ELF-1 (cell line): ENCODE measurements around the gene PARVG.

Source experiments
- DNase-seq: peaks from one replicate; pipeline ENCODE4 v3.0.0-alpha.2; 2016; ENCODE audit warnings: low read depth, low spot score

Gene PARVG

DNA sequence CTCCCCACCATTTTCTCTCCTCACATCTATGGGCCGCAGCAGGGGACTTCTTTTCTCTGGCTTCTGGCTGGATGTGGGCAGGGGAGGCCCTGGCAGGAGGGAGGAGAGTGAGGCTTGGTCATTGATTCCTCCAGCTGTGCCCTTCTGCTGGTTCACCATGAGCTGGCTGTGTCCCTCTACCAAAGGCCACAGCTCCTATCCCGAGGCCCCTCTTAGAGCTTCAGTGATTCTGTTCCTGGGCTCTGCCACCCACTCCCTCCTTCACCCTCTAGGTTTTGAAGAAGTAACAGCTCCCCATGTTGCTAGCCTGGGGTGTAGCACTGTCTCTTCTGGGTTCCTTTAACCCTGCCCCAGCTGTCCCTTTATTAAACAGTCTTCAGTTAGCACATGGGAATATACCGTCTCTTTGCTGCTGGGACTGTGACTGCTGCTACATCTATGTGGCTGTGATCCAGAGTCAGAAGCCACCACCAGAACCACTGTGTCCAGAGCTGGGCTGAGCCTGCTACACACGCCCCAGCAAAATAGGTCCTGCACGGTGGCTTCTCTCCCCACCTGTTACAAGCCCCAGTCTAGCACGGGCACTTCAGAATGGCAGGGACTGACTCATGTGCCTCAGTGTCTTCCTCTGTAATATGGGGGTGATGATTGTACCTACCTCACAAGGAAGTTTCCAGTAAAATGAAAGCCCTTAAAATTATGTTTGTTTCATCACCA is 578 bp upstream of the PARVG start:
- DNase-seq, result no peak

DNA sequence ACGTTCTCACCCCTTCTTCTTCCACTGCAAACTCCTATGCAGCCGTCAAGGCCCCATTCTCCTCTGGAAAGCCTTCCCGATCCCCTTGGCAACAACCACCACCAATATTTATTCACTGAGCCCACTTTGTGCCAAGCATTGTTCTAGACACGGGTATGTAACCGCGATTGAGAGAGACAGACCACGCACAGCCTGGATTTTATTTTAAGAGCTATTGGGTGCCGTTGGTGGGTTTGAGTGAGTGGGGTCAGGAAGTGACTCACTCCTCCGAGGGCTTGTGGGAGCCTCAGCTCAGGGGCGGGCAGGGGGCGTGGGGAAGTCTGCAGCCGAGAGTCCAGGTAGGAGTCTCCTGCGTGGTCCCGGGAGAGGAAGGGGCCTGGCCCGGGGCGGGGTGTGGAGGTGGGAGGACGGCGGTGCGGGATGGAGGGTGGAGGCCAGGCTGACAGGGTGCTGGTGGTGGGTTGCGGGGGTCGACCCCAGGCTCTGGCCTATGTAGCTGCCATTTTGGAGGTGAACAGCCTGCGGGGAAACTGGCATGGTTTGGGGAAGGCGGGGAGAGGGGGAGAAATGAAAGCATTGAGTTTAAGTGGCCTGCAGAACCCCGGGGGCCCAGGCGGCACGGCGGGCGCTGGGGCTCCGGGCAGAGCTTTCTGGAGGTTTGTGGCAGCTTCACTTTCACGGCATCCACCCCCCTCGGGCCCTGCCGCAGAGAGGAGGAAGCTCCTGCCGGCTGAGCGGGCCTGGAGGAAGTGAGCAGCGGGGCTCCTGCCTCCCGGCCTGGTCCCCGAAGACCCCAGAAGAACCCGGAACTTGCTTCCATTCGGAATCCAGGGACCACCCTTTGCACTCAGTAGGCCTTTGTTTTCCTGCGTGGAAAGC is 547 bp downstream of the PARVG start:
- no peak for DNase-seq

DNA sequence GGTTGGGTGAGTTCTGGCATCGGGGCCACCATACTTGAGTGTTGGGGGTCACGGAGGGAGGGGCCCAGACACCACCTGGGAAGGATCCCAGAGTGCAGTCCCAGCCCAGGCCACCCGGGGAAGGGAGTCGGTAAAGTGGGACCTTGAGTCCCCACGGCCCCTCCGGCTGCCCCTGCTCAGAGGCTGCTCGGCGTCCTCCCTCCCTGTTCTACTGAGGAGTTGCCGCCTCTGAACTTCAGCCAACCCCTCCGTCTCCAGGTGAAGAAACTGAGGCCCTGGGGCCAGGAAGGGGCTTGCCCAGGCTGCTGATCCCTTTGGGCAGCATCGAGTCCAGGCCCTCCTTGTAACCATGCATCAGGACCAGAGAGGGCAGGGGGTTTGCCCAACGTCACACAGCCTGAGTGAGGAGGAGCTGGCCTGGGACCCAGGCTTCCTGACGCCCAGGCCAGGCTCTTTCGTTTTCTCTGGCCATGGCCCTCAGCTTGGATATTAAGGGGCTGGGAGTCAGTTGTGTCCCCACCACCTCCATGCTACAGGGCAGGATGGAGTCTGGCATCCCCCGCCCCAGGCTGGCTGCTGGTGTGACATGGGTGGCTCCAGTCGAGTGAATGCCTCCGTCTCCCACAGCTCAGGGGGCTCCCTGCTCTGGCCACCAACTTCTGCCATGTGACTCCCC is 1.3 kb downstream of the PARVG start:
- no peak for DNase-seq

DNA sequence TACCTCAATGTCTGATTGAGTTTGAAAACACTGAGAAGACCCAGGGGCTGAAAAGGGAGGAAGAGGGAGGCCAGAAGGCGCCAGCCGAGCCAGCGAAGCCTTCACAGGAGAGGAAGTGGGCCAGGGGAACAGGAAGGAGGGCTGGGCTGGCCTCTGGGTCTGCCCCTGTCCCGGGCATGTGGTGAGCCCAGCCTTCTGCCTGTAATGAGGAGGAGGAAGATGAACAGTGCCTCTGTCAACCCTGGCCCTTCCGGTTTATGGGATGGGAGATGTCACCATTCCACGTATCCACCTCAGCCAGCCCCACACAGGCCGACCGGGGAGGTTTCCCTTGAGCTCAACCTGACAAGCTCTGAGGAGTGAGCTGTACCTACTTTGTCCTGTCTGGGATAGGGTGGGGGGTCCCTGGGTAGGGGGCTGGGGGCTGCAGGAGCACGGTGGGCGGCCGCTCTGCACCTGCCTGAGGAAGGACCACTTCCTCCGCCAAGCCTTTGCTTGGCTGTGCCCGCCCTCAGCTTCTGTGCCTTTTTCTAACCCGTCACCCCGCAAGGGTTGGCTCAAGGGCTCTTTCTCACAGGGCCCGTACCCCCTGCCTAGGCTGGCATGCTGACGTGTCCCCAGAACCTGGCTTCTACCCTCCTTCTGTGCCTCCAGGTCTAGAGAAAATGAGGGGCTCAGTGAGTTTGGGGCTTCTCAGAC is 2.0 kb downstream of the PARVG start:
- no peak for DNase-seq

DNA sequence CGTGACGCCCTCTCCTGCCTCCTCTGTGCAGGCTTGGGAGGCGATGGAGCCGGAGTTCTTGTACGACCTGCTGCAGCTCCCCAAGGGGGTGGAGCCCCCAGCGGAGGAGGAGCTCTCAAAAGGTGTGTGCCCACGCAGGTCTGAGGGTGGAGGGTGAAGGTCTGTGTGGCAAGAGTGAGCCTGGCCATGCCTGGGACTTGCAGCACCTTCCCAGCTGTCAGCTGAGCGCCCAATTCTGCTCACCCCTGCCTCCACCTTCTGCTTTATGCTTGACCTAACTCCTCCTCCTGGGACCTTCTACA is 2.5 kb downstream of the PARVG start:
- DNase-seq, result no peak

DNA sequence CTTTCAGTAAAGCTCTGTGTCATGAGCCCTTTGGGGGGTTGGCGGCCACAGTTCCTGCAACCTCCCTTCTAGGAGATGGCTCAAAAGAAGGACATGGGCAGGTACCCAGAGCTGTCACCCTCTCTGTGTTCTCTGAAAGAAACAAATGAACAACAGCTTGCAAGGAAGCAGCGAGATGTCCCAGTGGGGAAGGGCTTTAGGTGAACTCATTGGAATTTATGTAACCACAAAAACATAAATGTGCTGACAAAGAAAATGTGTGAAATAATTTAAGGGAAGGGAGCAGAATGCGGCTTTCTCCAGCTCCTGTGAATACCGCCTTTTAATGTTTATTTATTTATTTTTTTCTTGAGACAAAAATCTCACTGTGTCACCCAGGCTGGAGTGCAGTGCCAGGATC is 3.3 kb downstream of the PARVG start:
- no peak for DNase-seq

DNA sequence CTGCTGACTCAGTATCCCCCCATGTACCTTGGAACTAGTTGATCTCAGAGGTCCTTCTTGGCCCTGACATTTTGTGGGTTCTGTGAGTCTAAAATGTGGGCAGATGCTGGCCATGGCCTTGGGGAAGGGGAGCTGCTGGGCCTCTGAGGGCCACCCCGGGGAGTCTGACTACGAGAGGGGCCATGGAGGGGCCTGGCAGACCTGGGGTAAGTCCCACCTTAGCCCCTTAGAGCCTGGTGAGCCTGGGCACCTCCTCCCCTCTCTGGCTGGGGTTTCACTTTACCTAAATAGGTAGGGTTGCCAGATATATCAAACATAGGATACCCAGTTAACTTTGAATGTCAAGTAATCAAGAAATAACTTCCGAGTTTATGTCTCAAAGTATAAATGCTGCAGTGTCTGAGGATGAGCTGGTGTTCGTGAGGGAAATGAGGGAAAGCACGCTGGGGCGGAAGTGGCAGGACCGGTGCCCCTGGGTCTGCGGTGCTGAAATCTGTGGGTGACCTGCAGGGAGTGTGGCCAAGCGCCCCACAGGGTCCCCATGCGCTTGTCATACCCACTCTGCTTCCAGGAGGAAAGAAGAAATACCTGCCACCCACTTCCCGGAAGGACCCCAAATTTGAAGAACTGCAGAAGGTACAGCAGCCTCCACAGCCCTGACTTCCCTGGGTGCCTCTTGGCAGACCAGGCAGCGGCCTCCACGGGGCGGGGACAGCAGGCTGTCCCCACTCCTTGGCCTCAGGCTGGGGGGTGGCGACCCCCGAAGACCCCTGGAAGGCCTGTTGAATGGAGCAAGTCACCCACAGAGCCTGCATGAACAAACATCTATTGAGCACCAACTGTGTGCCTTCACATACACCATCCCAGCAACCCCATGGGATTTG is 4.8 kb downstream of the PARVG start:
- DNase-seq, result no peak

DNA sequence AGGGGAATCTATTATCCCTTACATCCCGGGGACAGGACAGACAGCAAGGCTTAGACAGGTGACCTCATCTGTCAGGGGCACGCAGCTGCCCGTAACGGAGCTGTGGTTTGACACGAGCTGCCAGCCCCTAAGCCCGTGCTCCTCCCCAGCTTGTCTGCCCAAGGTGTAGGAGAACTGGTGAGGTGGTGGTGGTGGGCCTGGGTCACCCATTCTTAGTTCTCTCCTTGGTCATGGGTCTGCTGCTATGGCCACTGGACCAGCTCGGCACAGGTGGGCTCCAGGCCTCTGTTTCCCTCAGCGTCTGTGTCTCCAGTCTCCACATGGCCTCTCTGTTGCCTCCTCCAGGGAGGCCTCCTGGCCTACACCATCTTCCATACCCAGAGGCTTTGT is 5.4 kb downstream of the PARVG start:
- no peak for DNase-seq

DNA sequence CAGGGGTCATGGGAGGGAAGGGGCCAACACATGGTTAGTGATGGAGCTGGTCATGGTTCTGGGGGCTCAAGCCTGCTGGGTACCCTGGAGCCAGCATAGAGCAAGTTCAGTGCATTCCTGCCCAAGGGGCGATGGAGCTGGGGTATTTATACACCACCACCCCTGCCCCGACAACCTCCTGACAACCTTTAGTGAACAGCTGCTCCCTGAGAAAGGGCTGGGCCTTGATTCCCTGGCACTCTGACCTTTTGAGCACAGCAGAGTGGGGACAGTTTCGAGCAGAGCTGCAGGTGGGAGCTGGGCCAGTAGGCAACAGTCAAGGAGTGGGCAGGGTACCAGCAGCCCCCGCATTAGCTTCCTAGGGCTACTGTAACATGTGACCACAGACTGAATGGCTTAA is 6.0 kb downstream of the PARVG start:
- DNase-seq, result no peak

DNA sequence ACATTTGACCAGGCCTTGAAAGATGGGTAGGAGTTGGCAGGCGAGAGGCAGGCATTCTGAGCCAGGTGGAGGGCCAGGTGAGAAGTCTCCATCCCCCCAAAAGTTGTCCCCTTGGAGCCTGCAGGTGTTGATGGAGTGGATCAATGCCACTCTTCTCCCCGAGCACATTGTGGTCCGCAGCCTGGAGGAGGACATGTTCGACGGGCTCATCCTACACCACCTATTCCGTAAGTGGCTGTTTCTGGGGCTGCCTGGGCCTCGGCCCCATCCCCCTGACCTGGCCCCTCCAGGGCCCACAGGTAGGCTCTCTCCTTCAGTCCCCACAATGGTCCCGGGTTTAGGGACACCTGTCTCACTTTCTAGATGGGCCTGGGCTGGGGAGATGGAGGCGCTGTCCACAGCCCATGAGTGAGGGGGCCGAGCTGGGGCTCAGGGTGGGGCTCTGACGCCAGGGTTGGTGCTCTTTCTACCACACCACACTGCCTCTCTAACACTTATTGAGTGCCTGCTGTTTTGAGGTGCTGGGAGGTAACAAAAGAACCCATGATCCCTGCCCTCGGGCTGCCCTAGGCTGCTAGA is 7.0 kb downstream of the PARVG start:
- DNase-seq, result no peak

DNA sequence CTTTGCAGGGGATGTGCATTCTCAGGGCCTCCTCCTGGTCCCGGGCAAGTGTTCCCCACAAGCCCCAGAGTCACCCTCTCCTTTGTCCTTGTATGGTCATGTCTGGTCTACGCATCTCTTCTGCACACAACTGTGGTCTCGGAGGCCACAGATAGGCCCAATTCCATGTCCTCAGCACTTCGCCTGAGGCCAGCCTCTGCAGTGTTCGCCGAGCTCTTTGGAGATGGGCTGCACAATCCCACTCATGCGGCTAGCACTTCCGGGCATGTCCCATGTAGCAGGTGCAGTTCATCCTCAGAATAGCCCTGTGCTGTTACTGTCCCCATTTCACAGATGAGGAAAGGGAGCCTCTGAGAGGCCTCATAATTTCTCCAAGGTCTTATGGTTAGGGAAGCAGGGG is 7.6 kb downstream of the PARVG start:
- DNase-seq, result no peak

DNA sequence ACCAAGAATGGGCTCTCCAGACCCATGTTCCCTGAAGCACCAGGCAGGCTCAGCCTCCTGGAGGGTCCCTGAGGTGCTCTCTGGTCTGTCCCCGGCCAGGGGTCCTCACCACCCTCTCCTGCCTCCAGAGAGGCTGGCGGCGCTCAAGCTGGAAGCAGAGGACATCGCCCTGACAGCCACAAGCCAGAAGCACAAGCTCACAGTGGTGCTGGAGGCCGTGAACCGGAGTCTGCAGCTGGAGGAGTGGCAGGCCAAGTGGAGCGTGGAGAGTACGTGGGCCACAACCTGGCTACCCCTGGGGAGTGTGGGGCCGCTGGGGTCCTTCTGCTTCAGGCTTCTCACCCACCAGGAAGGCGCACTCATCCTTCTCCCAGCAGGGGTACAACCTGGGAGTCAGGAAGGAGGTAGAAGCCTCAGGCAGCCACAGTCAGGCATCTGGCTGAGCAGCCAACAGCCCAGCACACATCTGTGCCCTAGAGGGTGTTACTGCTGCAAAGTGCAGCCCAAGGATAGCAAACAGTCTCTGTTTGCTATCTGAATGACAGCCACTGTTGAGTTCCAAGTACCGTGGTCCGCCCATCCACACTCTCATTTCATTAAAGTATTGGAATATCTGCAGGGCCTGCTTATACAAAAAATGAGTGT is 8.4 kb downstream of the PARVG start:
- DNase-seq, result peak; percentile 60

DNA sequence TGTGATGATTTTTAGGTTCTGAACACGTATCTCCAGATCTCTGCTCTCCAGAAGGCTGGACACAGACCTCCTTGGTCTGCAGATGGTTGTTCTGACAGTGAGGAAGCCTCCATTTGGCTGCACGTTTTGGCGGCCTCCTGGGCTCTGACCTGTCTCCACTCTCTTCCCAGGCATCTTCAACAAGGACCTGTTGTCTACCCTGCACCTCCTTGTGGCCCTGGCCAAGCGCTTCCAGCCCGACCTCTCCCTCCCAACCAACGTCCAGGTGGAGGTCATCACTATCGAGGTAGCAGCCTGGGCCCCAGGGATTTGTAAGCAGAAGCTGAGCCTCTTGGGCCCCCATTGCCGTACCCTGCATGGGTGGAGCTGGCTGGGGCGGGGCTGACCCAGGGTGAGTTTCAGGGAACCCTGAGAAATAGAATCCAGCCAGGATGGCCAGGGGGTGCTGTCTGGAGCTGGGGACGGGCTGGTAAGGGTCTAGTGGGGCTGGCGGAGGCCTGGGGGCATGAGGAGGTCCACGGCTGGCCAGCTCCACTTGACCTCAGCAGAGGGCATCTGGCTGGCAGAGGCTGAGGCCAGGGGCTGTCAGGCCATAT is 9.8 kb downstream of the PARVG start:
- DNase-seq, result no peak

DNA sequence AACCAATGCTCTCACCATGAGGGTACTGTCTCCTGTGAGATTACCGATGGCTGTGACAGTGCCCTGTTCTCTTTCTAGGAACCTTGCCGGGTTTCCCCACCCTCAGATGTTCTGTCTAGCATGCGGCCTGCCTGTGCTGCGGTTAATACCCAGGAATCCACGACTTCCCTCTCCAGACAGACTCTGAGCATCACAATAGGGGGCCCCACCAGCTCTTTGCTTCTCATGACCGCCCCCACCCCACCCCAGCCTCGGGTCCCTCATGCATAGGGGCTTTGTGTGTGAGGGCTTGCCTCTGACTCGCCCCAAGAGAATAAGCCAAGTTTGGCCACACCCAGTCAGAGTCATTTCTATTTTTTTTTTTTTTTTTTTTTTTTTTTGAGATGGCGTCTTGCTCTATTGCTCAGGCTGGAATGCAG is 10.3 kb downstream of the PARVG start:
- DNase-seq, result no peak

DNA sequence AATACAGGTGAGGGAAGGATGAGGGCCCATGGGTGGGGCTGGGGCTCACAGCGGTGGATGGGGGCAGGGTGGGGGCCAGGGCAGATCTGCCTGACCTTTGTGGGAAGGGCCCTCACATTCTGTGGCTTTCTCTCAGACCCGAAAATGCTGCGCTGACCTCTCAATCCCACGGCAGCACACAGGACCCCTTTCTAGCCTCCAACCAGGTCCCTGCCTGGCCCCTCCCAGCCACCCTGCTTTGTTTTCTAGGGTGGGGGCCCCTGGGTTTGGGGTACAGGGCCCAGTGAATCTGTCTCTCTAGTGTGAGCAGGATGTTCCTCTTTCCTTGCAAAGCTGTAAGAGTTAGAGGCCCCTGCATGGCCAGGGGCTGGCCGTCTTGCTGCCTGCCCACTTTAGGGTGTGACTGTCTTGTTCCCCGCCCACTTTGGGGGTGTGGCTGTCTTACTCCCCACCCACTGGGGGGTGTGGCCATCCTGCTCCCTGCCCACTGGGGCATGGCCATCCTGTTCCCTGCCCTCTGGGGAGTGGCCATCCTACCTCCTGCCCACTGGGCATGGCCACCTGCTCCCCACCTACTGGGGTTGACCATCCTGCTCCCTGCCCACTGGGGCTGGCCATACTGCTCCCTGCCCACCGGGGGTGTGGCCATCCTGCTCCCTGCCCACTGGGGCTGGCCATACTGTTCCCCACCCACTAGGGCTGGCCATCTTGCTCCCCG is 11.5 kb downstream of the PARVG start:
- DNase-seq, result peak; percentile 75

DNA sequence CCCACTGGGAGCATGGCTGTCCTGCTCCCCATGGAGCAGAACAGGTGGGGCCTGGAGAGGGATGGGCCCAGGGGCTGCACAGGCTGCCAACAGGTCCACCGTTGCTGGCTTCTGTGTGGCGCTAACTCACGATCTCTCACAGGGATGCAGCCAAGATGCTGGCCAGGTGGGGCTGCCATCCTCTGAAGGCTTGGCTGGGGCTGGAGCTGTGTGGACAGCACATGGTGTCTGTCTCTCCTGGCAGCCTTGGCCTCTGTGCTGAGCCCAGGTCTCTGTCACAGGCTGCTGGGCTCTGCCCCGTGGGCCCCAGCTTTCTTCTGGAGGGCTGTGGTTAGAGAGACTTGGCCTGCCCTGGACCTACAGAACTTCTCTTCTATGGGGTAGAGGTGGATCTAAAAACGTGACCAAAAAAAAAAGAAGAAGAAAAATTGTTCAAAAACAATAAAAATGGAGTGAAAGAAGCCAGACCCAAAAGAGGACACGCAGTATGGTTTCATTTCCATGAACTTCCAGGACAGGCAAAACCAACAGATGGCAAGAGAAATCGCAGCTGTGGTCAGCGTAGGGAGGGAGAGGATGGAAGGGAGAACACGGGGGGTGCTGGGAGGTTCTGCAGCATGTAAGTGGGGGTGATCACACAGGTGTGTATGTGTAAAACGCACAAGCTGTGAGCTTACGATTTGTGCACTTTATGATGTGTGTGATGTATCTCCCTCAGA is 12.2 kb downstream of the PARVG start:
- no peak for DNase-seq

DNA sequence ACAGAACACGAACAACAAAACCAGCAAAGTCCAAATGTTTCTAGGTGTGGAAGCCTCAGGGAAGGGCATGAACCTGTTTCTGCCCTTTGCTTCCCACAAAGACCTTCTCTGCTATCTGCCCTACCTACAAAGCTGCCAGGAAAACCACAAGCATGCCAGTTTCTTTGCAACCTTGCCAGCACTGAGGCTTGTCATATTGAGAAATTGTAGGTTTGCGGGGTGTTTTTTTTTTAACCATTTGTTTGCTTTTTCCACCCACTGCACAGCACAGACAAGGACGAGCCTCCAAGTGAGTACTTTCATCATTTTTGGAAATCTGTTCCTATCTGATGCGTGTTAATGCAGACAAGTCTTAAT is 12.8 kb downstream of the PARVG start:
- no peak for DNase-seq

DNA sequence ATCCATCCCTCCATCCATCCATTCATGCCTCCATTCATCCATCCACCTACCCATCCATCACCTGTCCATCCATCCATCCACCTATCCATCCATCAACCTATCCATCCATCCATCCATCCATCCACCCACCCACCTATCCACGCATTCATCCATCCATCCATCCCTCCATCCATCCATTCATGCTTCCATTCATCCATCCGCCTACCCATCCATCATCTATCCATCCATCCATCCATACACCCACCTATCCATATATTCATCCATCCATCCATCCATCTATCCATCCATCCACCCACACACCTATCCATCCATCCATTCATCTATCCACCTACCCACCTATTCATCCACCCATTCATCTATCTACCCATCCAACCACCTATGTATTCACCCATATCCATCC is 13.8 kb downstream of the PARVG start:
- no peak for DNase-seq
